ENCODE measurements around the gene THEMIS2.
"Not testable (repeated sequence)": the region's sequence is repeated elsewhere in the genome, so short reads cannot be mapped to it uniquely, and the experiment has no call there.

The THEMIS2 gene

GRCh38 chr1:27863538-27863915, 8.8 kb upstream of the THEMIS2 start:
- DNase-seq, result no peak

- DNase-seq, result no peak
Observed at GRCh38 chr1:27864264-27864895, 8.0 kb upstream of the THEMIS2 start.

GRCh38 chr1:27865821-27866220, 6.5 kb upstream of the THEMIS2 start:
- no peak for DNase-seq

- DNase-seq, result no peak
Observed at GRCh38 chr1:27868556-27868931, 3.8 kb upstream of the THEMIS2 start.

GRCh38 chr1:27868932-27869718, 3.2 kb upstream of the THEMIS2 start:
- no peak for DNase-seq

- no peak for DNase-seq
Observed at GRCh38 chr1:27869719-27870085, 2.6 kb upstream of the THEMIS2 start.

GRCh38 chr1:27871076-27871475, 1.3 kb upstream of the THEMIS2 start:
- not testable (repeated sequence) for DNase-seq

GRCh38 chr1:27872802-27873551, 633 bp downstream of the THEMIS2 start:
- no peak for DNase-seq

- no peak for DNase-seq
Observed at GRCh38 chr1:27873671-27874384, 1.5 kb downstream of the THEMIS2 start.

GRCh38 chr1:27876341-27877114, 4.2 kb downstream of the THEMIS2 start:
- no peak for DNase-seq

GRCh38 chr1:27877115-27877416, 4.7 kb downstream of the THEMIS2 start:
- DNase-seq, result no peak

GRCh38 chr1:27878039-27878438, 5.7 kb downstream of the THEMIS2 start:
- DNase-seq, result no peak

- DNase-seq, result no peak
Observed at GRCh38 chr1:27878787-27879335, 6.5 kb downstream of the THEMIS2 start.

- no peak for DNase-seq
Observed at GRCh38 chr1:27879374-27880082, 7.2 kb downstream of the THEMIS2 start.

GRCh38 chr1:27882543-27882903, 10.2 kb downstream of the THEMIS2 start:
- no peak for DNase-seq

GRCh38 chr1:27883536-27883935, 11.2 kb downstream of the THEMIS2 start:
- no peak for DNase-seq

- no peak for DNase-seq
Observed at GRCh38 chr1:27884006-27884954, 11.9 kb downstream of the THEMIS2 start.

- no peak for DNase-seq
Observed at GRCh38 chr1:27885114-27885528, 12.8 kb downstream of the THEMIS2 start.

GRCh38 chr1:27885621-27886352, 13.4 kb downstream of the THEMIS2 start:
- DNase-seq, result no peak

GRCh38 chr1:27886353-27886679, 14.0 kb downstream of the THEMIS2 start:
- no peak for DNase-seq

Data from NCI-H446 treated with DMSO at 0.1 percent for 48 hours (cell line).